C4-2B (cell line): ENCODE results near the gene NANOS3.

Experiments used
- H3K27ac ChIP-seq: fragments of 450-650 bp; 2 replicates; pipeline ENCODE4 v1.5.1; 2017
- CTCF ChIP-seq: fragments of 450-650 bp; conservative IDR thresholded peaks from 2 replicates; pipeline ENCODE4 v1.5.1; 2017; ENCODE audit warnings: mild to moderate bottlenecking
- ZFX ChIP-seq: fragments of 450-650 bp; IDR thresholded peaks from 2 replicates; pipeline ENCODE4 v1.6.1; 2017

The NANOS3 gene

GRCh38 chr19:13887517-13887916 is 10.6 kb downstream of the NANOS3 start:
- TF ChIP-seq ZFX (no peak), CTCF (no peak)
- H3K27ac ChIP-seq = no peak overlapping the region

GRCh38 chr19:13888281-13888680 is 11.3 kb downstream of the NANOS3 start:
- no peak overlapping the region for H3K27ac ChIP-seq
- no peak for TF ChIP-seq ZFX
- TF ChIP-seq CTCF = no peak

- TF ChIP-seq CTCF (no peak), ZFX (no peak)
- no peak overlapping the region for H3K27ac ChIP-seq
These were observed 13.2 kb downstream of the NANOS3 start for GRCh38 chr19:13890136-13890535.

- no peak overlapping the region for H3K27ac ChIP-seq
- TF ChIP-seq ZFX (no peak), CTCF (no peak)
These were observed 15.9 kb downstream of the NANOS3 start for GRCh38 chr19:13892870-13893269.

GRCh38 chr19:13894552-13894951 is 17.6 kb downstream of the NANOS3 start:
- H3K27ac ChIP-seq = no peak overlapping the region
- TF ChIP-seq CTCF (no peak), ZFX (no peak)

GRCh38 chr19:13896227-13896626 is 19.3 kb downstream of the NANOS3 start:
- no peak overlapping the region for H3K27ac ChIP-seq
- TF ChIP-seq ZFX = no peak
- TF ChIP-seq CTCF = no peak

- TF ChIP-seq CTCF = no peak
- no peak for TF ChIP-seq ZFX
- H3K27ac ChIP-seq = no peak overlapping the region
These were observed 22.5 kb downstream of the NANOS3 start for GRCh38 chr19:13899393-13899792.
